NCI-H1694 treated with DMSO at 0.1 percent for 48 hours (cell line): ENCODE data around the gene RD3L.

ENCODE experiments used
- DNase-seq: peaks from one replicate; lab custom pipeline; 2025; lab: John Stamatoyannopoulos, UW

Gene RD3L

DNA sequence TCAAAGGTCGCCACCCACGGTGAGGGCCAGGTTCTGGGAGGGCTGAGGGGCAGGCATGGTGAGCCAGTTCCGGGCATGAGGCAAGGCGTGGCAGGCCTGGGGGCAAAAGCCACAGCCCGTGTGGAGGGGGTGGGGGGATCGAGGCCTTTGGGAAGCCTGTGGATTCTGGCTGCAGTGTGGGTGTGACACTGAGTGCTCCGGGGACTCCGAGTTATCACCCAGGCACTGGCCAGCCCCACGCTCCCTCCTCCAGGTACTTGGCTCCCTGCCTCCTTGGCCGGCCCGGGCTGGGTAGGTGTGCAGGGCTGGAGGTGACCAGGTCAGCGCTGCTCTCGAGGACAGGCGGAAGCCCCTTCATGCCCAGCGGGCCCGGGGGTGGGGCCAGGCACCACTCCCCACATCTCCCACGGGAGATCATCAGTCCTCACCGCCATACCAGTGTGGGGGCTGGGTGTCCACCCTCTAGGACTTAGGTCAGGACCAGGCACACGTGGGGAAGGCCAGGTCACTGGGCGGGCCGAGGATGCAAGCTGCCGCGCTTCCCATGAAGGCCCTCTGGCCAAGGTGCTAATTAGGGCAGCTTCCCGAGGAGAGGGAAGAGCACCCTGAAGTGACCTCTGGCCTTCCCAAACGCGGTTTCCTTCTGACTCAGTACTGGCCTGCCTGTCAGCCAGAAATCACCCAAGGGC, 48.2 kb downstream of the RD3L start:
- no peak for DNase-seq

DNA sequence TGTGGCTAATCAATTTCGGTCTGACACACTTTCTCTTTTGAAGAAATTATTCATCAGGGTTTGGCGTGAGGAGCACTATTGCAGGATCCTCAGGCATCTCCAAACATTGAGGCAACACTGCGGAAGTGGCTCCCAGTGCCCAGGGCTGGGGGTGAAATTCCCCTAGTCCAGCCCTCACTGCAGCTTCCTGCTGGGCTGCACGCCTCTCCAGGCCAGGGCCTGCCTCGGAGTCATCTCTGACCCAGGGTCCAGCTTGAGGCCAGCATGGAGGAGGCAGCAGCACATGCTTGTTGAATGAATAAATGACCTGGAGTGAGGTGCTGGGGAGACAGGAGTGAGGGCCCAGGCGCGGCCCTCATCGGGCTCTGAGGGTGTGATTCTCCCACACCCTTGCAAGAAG, 50.1 kb downstream of the RD3L start:
- DNase-seq: no peak

DNA sequence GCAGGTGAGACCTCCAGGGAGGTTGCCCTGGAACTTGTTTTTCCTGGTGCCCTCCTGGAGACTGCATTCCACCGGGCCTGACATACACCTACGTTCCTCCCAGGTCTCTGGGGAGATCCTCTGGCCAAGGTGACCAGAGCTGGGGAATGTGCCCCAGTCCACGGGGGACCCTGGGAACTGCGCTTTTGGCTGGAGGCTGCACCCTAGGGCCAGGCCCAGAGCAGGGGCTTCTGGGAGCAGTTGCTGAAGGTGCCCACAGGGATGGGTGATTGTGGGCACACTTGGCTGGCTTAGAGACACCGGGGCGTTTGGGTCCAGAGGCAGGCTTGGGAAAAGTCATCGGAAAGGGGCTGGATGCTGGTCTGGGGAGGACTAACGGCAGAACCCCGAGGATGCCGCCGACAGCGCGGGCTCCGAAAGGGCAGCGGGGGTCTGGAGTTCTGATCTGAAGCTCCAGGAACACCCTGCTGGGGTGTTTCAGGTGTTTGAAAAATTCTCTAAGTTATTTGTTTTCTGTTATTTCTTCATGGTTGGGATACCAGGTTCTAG, 50.6 kb downstream of the RD3L start:
- no peak for DNase-seq

DNA sequence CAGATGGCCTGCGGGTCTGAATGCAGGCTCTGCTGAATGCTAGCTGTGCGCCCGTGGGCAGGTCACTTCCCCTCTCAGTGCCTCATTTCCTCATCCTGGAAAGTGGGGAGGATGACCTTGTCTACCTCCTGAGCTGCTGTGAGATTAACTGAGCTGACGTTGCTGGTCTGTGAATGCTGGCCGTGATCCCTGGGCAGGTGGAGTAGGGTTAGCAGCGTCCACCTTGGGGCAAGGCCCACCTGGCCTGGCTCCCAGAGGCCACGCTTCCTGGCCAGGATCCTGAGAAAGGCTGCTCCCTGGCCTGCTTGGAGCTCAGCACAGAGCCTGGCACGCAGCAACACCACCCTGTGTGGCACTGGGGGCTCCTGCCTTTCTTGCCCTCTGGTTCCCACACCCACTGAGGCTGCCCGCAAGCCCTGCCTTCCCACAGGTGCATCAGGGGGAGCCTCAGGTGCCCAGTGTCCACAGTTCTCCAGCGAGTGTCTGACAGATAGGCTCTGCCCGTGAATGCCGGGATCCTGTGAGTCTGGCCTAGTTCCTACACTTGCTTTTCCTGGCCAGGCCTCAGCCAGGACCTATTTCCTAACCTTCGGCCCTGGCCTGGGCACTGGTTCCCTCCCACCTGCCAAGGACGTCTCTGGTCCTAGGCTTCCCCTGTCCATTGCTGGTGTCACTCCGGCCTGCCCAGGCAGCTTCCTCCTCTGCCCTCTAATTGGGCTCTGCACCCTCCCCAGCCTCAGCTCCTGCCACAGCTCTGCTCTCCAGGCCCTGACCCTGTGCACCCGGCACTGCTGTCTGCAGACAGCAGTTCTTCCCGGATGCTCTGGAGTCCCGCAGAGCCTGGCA, 51.3 kb downstream of the RD3L start:
- DNase-seq: no peak
